H1 (cell line): Measurements from ENCODE around the gene NCL. TPM values are rescaled to one million over a fixed set of nuclear protein-coding genes. Genes with fewer than 3 reads are reported as not detected.

ENCODE experiments used
- CHD1 ChIP-seq: IDR thresholded peaks from 2 replicates; pipeline ENCODE4 v1.6.1; 2012; ENCODE audit warnings: low read depth, low read length, improper control_type of control experiment
- MAFK ChIP-seq: IDR thresholded peaks from 2 replicates; pipeline ENCODE4 v1.6.1; 2012; ENCODE audit warnings: low read depth, mild to moderate bottlenecking, improper control_type of control experiment, low read length
- POLR2AphosphoS5 ChIP-seq: IDR thresholded peaks from 2 replicates; pipeline ENCODE4 v1.6.1; 2011; ENCODE audit warnings: low read depth, low read length
- SIX5 ChIP-seq: IDR thresholded peaks from 2 replicates; pipeline ENCODE4 v1.6.1; 2011; ENCODE audit warnings: mild to moderate bottlenecking, low read depth, low read length
- TEAD4 ChIP-seq: IDR thresholded peaks from 2 replicates; pipeline ENCODE4 v1.6.1; 2012; ENCODE audit warnings: low read depth, low read length, inconsistent platforms, mixed read lengths
- polyA plus RNA-seq, 7 experiments: library from polyadenylated mRNA; depleted of rRNA in 3 of 7; stranded (reverse) in 5 of 7; unstranded in 2 of 7; fragments of >200 nt in 5 of 7; fragments of 200-250 nt in 2 of 7; gene quantifications; 1 replicate in 5 of 7; 2 replicates in 1 of 7; 4 replicates in 1 of 7; pipeline versions ENCODE4 v1.2.1 to v1.2.3, GENCODE V29; 2011 to 2013; ENCODE audit warnings: missing spikeins in 2 of 7, mixed read lengths in 2 of 7
- total RNA-seq: library from RNA; stranded (reverse); fragmentation: NEBNext Ultra II Directional; extraction: Animal tissue kit (Norgen Biotek cat#: 25700); gene quantifications from 2 replicates; pipeline ENCODE4 v1.2.1, GENCODE V29; 2021

NCL gene
- total and polyA plus RNA-seq, 2 of the 8 experiments (the other 6 are each of a cell fraction or from before 2014, with no cell fraction given), result 61.2 to 1,478 TPM

DNA sequence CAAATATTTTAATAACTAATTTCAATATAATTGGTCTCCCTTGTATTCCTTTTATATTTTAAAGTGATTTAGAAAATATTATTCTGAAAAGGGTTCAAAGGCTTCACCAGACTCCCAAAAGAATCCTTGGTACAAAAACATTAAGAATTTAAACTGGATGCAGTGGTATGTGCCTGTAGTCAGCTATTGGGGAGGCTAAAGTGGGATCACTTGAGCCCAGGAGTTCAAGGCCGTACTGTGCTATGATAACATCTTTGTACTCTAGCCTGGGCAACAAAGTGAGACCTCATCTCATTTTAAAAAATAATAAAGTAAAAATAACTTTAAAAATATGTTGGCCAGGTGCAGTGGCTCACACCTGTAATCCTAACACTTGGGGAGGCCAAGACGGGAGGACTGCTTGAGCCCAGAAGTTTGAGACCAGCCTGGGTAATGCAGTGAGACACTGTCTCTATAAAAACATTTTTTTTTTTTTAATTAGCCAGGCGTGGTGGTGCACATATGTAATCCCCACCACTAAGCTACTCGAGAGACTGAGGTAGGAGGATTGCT is 14.7 kb downstream of the NCL start (continued):
- TF ChIP-seq TEAD4, result no peak
- TF ChIP-seq SIX5, result no peak
- no peak for TF ChIP-seq POLR2AphosphoS5
- no peak for TF ChIP-seq CHD1
- TF ChIP-seq MAFK, result no peak
